ENCODE data around the gene MAML2.

Gene MAML2

DNA sequence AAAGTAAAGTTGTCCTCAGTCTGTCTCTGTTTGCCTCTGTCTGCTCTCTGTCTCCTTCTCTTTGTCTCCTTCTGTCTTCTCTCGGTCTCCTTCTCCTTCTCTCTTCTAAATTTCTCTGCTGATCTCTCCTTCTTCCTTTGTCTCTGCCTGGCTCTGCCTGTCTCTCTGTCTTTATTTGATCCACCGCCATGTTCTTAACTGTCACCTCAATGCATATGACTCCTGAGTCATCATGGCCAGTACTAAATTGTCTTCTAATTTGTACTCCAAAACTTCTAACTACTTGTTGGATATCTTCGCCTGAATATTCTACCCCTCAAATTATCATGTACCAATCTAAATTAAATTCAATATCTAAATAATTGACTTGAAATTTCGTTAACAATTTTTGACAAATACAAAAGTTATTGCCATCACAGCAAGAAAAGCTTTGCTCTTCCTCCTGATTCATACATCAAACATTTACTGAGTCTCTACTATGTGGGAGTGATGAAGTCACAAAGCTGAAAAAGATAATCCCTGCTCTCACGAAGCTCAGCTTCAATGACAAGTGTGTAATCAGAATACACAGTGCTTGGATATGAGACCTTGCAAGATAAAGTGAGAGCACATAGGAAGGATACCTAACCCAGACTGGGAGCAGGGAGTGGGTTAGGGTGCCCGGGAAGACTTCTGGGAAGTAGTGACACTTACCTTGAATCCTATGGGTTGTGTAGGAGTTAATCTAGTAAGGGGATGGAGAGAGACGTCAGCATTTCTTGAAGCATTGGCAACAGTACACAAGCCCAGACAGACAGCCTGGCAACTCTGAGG lies 193.0 kb downstream of the MAML2 start:
- peak; percentile 84 for DNase-seq

- DNase-seq = no peak
These were observed 195.0 kb downstream of the MAML2 start for GRCh38 chr11:96147906-96148486.

DNA sequence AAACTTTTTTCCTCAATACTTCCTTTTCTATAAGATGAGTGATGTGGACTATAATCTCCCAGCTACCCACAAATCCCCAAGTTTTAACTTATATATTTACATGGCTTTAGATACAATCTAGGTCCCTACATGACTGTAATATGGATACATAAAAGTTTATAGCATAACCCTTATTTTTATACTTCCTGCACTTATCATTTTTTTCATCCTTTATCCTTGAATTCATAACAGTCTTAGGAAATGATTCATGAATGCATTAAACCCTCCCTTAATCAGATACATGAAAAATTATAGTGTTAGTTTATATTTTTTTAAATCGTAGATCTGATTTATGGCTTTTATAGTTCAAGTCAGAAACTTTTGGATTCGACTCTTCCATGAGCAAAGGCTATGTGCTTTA lies 195.8 kb downstream of the MAML2 start:
- DNase-seq = no peak

DNA sequence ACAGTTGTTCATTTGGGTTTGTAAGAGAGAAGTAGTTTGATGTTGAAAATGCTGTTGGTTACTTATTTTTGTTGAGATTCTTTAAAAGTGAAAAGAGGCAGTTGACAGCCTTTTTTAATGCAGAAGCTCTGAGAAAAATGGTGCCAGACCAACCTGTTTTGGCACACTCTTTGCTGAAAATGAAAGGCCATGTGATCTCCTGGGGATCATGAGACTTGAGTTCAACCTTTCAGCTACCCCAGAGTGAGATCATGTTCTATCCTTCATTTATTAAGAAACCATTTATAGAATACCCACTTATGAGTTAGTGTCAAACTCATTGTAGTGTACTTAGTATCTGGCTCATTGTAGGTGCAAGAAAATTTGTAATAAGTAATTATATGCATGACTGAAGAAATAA lies 196.2 kb downstream of the MAML2 start:
- no peak for DNase-seq

GRCh38 chr11:96145163-96145585 lies 197.8 kb downstream of the MAML2 start:
- DNase-seq = peak; percentile 50

GRCh38 chr11:96144553-96144952 lies 198.4 kb downstream of the MAML2 start:
- DNase-seq = no peak

DNA sequence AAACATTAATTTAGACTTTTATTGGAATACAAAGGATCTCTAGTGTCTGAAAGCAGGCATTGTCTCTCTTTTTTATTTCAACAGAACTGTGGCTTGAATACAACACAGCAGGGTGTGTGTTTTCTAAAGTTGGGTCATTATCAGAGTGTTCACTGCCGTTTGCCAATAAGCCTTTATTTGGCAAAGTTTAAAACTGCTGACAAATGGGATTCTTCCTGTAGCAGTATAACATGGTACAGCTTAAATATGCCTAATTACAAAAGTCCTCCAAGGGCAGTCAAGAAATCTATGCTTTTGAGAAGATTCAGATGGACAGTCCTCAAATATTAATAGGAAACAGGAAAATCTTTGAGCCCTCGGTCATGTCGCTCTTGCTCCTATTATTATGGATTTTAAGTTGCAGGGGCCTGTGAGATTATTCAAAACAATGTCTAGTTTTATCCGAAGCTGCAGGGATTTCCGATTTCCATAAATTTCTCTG lies 199.9 kb downstream of the MAML2 start:
- DNase-seq = peak; percentile 64

DNA sequence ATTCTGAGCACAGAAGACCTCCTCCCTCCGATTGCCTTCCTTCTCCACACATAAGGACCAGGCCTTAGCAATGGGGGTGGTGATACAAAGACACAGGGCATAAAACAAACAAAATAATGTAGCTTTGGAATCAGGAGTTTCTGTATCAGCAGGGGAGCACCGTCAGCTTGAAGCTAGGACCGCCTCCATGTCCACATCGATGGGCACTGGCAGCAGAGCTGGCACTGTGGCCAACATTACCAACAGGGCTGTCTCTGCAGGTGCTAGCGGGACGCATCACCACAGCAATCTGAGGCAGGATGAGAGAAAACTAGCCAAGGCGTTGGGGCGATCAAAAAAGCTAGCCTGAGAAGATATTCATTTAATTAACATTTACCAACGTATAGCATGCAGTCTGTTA lies 201.4 kb downstream of the MAML2 start:
- DNase-seq = no peak

- DNase-seq = no peak
These were observed 203.3 kb downstream of the MAML2 start for GRCh38 chr11:96139691-96140090.

GRCh38 chr11:96137373-96137772 lies 205.6 kb downstream of the MAML2 start:
- DNase-seq = no peak

- no peak for DNase-seq
These were observed 206.2 kb downstream of the MAML2 start for GRCh38 chr11:96136613-96137298.

DNA sequence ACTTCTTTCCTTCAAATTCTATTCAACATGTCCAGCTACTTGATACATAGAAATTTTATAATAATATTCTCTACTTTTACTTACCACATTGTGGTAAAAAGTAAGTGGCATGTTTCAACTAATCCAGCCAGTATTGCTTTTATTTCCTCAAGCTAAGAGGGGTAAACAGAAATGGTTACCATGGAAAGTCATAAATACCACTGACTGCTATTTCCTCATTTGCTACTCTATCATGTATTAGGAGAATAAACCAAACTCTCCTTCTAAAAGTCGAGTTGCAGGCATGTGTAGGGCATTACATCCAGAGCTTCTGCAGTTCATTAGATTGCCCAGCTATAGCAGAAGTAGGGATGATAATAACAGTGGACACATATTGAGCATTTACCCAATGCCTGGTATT lies 208.4 kb downstream of the MAML2 start:
- DNase-seq = peak; percentile 37

DNA sequence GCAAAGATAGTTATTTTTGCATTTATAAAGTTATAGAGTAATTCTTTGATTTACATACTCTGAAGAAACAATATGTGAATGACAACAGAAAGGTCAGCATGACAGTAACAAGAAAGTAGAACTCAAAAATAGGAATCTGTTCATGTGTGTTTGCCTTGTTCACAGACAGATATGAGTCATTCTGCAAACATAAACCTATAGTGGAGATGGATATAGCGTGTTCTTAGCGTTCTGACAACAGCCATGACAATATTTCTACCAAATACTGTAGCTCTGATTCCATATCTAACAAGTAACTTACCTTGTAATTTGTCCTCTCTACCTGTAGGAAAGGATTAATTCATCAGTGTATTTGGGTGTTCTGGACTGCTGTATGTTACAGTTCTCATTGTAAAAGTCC lies 210.6 kb downstream of the MAML2 start:
- DNase-seq = no peak

DNA sequence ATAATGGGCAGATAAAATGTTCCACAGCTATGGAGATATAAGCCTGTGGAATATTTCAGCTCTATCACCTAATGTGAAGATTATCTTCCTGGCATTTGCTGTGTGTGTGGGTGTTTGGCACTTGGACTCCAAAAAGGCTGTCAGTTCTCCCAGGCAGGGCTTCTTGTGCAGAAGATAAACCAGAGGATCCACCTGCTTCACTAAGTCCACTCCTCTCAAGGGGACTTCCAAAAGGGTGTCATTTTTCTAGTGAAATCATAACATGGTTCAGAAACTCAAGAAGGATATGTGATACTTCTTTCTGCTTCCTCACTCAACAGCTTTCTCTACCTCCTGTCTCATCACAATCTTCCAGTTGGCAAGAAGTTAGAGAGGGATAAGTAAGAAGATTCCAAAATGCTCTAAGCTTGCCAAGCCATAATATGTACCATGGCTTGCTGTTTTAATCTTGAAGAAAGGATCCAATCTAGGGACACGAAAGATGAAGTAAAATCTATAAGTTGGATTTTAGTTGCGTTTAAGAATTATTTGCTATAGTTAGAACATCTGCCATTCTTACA lies 212.9 kb downstream of the MAML2 start:
- DNase-seq = no peak

DNA sequence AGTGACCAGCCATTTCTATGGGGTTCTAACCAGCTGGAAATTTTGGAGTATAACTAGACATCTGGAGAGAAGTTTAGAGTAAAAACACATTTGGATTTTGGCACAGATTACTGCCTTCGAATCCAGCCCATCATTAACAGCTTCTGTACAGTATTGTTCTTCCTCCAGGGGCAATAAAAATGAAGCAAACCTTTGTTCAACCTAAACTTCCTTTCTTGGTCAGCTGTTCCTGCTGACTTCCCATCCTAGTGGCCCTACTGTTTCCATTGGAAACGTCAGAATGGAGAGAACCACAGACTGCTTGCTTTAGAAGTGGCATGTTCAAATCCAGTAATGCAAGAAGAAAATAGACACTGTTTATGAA lies 215.4 kb downstream of the MAML2 start:
- no peak for DNase-seq

GRCh38 chr11:96126917-96127595 lies 215.9 kb downstream of the MAML2 start:
- no peak for DNase-seq

GRCh38 chr11:96125400-96125799 lies 217.6 kb downstream of the MAML2 start:
- no peak for DNase-seq

DNA sequence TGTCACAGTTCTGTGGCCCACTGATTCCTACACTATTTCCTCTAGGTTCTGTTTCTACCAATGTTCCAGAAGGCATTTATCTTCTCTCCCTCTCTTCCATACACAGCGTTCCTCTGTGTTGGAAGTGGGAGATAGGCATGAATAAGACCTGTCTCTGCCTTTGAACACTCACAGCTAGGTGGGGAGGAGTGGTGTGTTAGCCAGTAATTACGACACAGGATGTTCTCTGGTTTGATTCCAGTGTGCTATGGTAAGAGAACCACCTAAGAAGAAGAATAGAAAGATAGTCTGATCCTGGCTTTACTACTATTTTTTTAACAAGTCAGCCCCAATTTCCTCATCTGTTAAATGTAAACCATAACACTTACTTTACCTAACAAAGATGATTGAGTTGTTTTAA lies 218.8 kb downstream of the MAML2 start:
- DNase-seq = no peak

DNA sequence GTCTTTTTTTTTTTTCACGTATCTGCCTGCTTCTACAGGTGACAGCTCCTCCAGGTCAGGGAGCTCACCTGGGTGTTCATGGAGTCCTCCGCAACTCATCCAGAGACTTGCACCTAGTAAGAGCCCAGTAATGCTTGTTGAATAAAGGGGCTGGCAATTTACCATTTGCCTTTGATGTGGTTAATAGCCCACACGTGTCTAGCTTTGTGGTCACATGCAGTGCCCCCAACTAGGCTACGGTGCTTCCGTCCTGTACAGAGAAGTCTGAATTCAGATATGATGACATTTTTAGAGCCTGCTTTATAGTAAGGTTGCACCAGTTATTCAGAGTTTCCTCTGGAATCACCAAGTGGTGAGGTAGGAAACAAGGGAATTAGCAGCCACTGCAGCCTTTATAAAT lies 219.7 kb downstream of the MAML2 start:
- no peak for DNase-seq

- DNase-seq = peak; percentile 61
These were observed 220.4 kb downstream of the MAML2 start for GRCh38 chr11:96122601-96123074.

- no peak for DNase-seq
These were observed 223.8 kb downstream of the MAML2 start for GRCh38 chr11:96119211-96119610.

- DNase-seq = no peak
These were observed 226.6 kb downstream of the MAML2 start for GRCh38 chr11:96116376-96116775.
